ENCODE results near the gene CUTC. TPM values are rescaled to one million over a fixed set of nuclear protein-coding genes. Genes with fewer than 3 reads are reported as not detected.

Gene CUTC
- total and polyA plus RNA-seq, 2 experiments from 2014 or later, result 21.6 to 29.4 TPM

GRCh38 chr10:99689461-99689860, 42.6 kb upstream of the CUTC start:
- TF ChIP-seq EZH2 (IDR thresholded peaks at IDR 0.05; ENCODE audit: borderline replicate concordance) (no peak), EZH2phosphoT487 (IDR thresholded peaks at IDR 0.05; ENCODE audit: low read depth, severe bottlenecking, unreplicated experiment) (no peak), CTCF (IDR thresholded peaks at IDR 0.05; ENCODE audit: poor library complexity) (no peak)

GRCh38 chr10:99693933-99694583, 38.0 kb upstream of the CUTC start:
- H2AFZ ChIP-seq, result no peak overlapping the region
- no peak for DNase-seq (ENCODE audit: low spot score)
- no peaks in the 10 kb centered on the region for H4K20me1 ChIP-seq (ENCODE audit: insufficient read depth, poor library complexity, severe bottlenecking)
- no peak overlapping the region for H3K27ac ChIP-seq
- no peak for TF ChIP-seq EZH2phosphoT487 (IDR thresholded peaks at IDR 0.05; ENCODE audit: low read depth, severe bottlenecking, unreplicated experiment)
- no peak for TF ChIP-seq CTCF (IDR thresholded peaks at IDR 0.05; ENCODE audit: poor library complexity)
- no peak for TF ChIP-seq EZH2 (IDR thresholded peaks at IDR 0.05; ENCODE audit: borderline replicate concordance)
- no peaks in the 10 kb centered on the region for H3K79me2 ChIP-seq
- no peaks in the 10 kb centered on the region for H3K9me3 ChIP-seq (ENCODE audit: low read depth)
- no peaks in the 10 kb centered on the region for H3K4me1 ChIP-seq (ENCODE audit: insufficient read depth)
- no peak overlapping the region for H3K4me2 ChIP-seq
- no peaks in the 10 kb centered on the region for H3K36me3 ChIP-seq (replicated peaks; ENCODE audit: insufficient read depth, low read depth)
- WGBS (ENCODE audit: low lambda C conversion rate, missing lambda C conversion rate), result 97% methylated on average over 3 of the region's 3 CpGs
- H3K4me3 ChIP-seq, result no peak overlapping the region
- H3K9me2 ChIP-seq (replicated peaks; ENCODE audit: insufficient read depth), result no peaks in the 10 kb centered on the region
- H3K27me3 ChIP-seq, result no peaks in the 10 kb centered on the region

More at GRCh38 chr10:99689461-99689860, 42.6 kb upstream of the CUTC start:
- no peak for DNase-seq (ENCODE audit: low spot score)
- no peak overlapping the region for H3K4me3 ChIP-seq
- H3K79me2 ChIP-seq, result no peaks in the 10 kb centered on the region
- H3K27me3 ChIP-seq, result no peaks in the 10 kb centered on the region
- H3K36me3 ChIP-seq (replicated peaks; ENCODE audit: insufficient read depth, low read depth), result no peaks in the 10 kb centered on the region
- H2AFZ ChIP-seq, result no peak overlapping the region
- H3K9me2 ChIP-seq (replicated peaks; ENCODE audit: insufficient read depth), result no peaks in the 10 kb centered on the region
- no peaks in the 10 kb centered on the region for H3K9me3 ChIP-seq (ENCODE audit: low read depth)
- H3K4me2 ChIP-seq, result no peak overlapping the region
- H3K4me1 ChIP-seq (ENCODE audit: insufficient read depth), result no peaks in the 10 kb centered on the region
- WGBS (ENCODE audit: low lambda C conversion rate, missing lambda C conversion rate), result 100% methylated on average over 1 of the region's 1 CpG
- no peak overlapping the region for H3K27ac ChIP-seq
- H4K20me1 ChIP-seq (ENCODE audit: insufficient read depth, poor library complexity, severe bottlenecking), result no peaks in the 10 kb centered on the region

- Histone ChIP-seq H3K79me2 (no peaks in the 10 kb centered on the region), H3K9me3 (ENCODE audit: low read depth) (no peaks in the 10 kb centered on the region), H3K27me3 (no peaks in the 10 kb centered on the region), H4K20me1 (ENCODE audit: insufficient read depth, poor library complexity, severe bottlenecking) (no peaks in the 10 kb centered on the region), H3K27ac (no peak overlapping the region), H3K4me3 (no peak overlapping the region), H2AFZ (no peak overlapping the region), H3K36me3 (replicated peaks; ENCODE audit: insufficient read depth, low read depth) (no peaks in the 10 kb centered on the region), H3K9me2 (replicated peaks; ENCODE audit: insufficient read depth) (no peaks in the 10 kb centered on the region), H3K4me1 (ENCODE audit: insufficient read depth) (no peaks in the 10 kb centered on the region), H3K4me2 (no peak overlapping the region)
- DNase-seq (ENCODE audit: low spot score), result no peak
- TF ChIP-seq EZH2phosphoT487 (IDR thresholded peaks at IDR 0.05; ENCODE audit: low read depth, severe bottlenecking, unreplicated experiment) (no peak), EZH2 (IDR thresholded peaks at IDR 0.05; ENCODE audit: borderline replicate concordance) (no peak), CTCF (IDR thresholded peaks at IDR 0.05; ENCODE audit: poor library complexity) (no peak)
- 94% methylated on average over 6 of the region's 6 CpGs for WGBS (ENCODE audit: low lambda C conversion rate, missing lambda C conversion rate)
These were observed 36.3 kb upstream of the CUTC start for GRCh38 chr10:99695761-99696160.
